AG08396 (cell line): Measurements from ENCODE around the gene RTP2.
"Not testable (repeated sequence)": the region's sequence is repeated elsewhere in the genome, so short reads cannot be mapped to it uniquely, and the experiment has no call there.

Experiments
- DNase-seq: peaks from one replicate; pipeline ENCODE4 v3.0.0; 2012; ENCODE audit warnings: low spot score, mixed read lengths

The RTP2 gene

DNA sequence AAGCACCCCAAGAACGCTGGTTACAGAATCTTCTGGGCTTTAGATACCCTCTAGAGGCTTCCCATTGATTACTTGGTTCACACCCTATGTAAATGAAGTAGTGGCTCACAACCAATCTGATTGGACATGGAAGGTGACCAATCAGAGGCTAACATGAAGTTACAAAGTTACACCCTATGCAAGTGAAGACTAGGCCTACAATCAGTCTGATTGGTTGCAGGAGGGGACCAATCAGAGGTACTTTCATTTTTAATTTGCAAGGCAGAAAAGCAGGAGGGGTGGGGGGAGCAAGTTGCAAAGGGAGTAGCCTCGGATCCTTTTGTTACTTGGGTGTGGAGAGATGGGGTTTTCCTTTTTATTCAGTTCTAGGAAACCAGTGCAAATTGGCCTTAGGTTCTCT lies 11.1 kb upstream of the RTP2 start:
- DNase-seq: no peak

DNA sequence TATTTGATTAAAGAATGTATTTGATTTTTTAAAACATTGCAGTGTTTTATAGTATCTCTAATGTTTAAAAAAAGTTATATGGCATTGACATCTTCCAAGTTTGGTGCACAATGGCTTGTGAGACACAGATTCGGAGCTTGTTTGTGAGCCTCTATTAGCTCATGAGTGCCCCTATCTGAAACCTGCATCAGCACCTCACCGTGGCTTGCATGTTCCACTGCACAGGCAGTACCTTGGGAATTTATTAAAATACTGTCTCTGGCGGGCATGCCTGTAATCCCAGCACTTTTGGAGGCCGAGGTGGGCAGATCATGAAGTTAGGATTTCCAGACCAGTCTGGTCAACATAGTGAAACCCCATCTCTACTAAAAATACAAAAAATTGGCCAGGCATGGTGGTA lies 6.8 kb upstream of the RTP2 start:
- no peak for DNase-seq

DNA sequence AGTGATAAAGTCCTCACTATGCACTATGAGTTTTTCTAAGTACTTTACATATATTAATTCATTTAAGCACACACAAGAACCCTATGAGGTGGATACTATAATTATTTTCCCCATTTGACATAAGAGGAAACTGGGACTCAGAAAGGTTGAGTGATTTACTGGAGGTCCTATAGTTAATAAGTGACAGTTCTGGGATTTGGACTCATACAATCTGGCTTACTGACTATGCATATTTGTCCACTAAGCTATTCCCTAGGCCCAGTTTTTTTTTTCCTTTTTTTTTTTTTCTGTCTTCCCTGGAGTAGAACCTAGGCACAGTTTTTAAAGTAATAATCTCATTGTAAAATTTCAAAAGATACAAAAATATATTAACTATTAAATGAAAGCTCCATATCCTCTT lies 6.3 kb upstream of the RTP2 start:
- no peak for DNase-seq

DNA sequence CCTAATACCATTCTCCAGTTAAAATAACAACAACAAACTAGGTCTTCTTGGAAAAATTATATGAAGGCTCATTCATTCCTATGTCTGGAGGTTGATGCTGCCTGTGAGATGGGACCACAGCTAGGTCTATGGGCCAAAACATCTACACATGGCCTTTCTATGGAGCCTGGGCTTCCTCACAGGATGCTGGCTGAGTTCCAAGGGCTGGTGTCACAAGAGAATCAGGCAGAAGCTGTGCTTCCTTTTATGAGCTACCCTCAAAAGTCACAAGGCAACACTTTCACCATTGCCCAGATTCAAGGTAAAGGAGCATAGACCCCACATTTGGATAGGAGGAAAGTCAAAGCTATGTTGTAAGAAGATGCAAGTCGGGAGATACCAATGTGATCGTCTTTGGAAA lies 4.6 kb upstream of the RTP2 start:
- no peak for DNase-seq

DNA sequence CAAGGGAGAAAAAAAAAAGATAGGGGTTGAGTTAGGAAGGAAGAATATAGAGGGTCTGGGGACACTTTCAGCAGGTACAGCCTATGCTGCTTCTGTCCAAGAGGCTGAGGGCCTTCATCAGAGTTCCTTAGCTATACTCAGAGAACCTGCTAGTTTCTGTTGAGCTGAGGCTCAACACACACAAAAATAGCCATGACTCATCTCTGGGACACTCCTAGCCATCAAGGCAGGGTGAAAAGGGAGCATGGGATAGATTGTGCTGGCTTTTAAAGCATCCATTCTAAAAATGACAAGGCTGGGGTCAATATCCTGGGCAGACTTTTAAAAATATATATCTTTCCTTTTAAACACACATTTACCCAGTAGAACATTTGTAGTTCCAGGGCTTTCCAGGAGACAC lies 2.8 kb upstream of the RTP2 start:
- DNase-seq: peak; percentile 41

DNA sequence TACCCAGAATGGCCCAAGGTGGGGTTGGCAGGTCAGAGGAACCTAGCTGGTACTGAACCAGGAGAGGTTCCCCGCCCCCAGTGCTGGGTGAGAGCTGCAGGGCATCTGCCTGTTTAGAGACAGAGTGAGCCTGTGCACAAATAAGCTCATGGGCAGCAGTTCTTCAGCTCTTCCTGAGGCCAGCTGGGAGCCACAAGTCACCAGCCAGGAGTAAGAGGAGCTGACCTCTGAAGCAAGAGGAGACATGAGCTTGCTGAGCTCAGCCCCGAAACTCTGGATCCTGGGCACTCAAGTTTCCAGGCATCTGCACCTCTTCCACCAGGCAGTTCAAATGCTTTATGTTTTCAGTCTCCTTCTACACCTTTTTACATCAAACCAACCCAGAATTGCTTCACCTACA lies 2.1 kb downstream of the RTP2 start:
- no peak for DNase-seq

DNA sequence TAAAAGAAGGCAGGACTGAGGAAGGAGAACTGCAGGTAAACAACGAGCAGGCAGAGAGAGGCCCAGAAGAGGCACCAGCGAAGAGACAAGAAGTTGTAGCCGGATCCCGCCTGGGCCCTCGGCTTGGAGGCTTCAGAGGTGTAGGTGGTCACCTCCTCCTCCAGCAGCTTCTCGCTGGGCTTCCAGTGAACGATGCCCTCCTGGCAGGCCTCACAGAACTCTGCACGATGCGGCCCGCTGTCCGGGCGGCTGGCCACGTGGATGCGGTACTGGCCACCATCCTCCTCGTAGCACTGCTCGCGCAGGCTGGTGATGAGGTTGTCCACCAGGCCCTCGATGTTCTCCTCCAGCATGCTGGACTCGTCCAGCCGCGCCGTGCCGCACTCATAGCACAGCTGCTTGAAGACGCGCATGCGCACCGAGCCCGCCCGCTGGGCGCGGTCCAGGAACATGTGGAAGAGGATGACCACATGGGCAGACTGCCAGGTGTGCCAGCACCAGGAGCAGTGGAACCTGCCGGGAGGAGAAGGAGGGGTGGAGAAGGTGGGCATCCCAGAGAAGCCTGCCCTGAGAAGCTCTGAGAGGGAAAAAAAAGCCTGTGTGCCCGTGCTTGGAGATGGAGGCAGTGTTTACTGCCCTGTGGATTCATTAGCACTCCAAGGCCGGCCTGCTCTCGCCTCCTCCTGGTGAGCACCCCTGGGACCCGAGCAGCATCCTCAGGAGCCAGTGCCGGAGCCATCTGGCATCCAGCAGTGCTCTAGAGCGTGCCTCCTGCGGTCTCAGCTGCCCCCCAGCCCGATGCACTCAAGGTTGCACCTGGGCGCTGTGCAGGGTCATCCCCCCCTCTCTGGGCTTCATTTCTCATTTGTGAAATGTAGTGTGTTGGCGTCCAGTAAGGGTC lies 3.6 kb downstream of the RTP2 start:
- DNase-seq: no peak

DNA sequence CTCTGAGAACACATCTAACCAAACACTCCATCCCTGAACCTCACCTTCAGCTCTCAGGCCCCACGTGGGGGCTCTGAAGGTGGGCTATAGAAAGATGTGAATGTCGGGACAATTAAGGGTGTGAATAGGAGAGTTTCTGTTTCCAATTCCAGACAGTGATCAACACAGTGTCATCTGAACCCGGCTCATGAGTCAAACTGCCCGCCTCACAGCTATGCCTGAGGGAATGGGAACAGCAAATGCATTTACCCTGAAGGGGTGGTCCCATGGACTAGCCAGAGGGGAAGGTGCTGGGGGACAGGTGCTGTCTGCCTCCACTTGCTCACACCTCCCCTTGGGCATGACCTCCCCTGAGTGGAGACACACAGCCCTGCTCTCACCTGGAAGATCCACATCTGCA lies 6.3 kb downstream of the RTP2 start:
- no peak for DNase-seq

DNA sequence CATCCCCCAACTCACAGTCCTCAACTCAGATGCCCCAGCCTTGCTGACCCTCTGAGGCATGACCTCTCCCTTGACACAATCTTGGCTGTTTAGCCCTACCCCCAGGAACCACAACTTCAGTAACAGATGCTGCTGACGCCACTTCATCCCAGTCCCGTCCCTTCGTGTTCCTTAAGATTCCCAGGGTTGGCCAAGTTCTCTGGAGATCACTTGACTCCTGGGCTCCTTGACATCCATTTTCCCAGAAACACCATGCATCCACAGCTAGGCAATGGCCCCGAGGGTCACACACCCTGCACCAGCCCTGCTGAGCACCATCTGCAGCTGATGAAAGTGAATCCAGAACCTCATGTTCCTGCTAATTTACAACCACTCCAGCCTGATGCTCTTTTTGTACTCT lies 6.9 kb downstream of the RTP2 start:
- DNase-seq: no peak

DNA sequence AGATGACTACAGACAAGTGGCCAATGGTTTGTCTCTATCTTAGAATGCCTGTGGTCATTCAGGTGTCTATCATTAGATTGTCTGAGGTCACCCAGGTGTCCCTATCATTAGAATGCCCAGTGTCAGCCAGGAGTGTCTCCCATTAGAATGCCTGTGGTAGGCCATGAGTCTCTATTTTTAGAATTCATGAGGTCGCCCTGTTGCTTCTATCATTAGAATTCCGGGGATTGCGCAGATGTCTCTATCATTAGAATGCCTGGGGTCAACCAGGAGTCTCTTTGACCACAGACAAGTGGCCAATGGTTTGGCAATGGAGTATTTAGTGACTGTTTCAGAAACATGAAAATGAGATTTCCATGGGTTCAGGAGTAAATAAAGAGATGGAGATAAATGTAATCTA lies 7.6 kb downstream of the RTP2 start:
- DNase-seq: no peak

DNA sequence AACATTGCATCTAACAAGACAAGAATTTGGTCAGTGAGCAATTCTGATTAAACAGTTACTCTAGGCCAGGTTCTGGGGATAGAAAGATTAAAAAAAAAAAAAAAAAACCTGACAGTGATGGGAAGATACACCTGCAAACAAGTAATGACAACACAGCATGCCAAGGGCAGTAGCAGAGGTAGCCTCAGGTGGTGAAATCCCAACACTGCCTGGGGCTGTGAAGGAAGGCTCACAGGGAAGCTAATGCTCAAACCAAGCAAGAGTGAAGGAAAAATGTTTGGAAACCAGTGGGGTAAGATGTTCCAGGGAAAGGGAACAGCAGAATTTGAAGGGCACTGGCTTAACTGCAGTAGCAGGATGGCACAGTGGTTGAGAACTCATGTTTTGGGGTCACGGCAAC lies 8.9 kb downstream of the RTP2 start:
- no peak for DNase-seq

DNA sequence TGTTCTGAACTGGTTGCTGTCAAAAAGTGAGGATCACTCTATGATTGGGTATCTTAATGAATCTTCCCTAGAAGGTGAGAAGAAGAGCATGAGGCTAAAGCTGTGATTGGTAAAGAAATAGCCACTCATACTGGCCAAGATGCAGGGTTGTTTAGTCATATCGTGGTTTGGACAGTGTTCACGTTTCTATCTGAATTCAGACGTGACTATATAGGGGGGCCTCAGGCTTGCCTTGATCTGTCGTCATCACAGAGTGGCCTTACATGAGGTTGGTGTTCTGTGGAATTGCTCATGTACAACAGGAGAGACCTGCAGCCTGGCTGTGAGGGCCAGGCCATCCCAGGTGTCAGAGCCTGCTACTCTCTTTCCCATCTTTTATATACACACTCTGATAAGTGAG lies 12.4 kb downstream of the RTP2 start:
- DNase-seq: no peak

DNA sequence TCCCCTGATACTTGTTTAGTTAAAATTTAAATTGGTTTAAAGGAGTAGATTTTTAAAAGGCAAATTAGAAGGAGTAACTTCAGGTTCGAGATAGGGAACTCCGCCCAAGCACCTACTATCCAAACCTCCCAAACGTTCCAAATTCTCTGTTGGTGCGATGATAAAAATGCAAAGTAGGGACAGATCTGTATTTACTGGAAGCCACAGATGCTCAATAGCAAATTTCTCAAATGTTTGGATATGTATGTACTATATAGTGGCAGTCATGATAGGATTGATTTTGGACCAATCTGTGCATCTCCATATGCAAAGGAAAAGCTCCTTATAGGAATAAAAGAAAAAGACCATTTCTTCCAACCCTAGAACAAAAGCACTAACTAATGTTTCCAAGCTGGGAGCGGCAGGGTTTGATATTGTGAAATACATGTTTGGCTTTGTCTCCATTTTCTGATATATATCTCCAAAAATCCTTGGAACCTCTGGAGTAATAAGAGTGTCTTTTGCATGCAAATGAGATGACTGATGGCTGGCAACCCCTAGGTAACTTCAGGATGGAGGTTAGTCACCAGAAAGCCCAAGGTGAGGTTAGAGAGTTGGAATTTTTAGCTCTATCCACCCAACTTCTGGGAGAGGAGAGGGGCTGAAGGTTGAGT lies 15.6 kb downstream of the RTP2 start:
- DNase-seq: no peak

DNA sequence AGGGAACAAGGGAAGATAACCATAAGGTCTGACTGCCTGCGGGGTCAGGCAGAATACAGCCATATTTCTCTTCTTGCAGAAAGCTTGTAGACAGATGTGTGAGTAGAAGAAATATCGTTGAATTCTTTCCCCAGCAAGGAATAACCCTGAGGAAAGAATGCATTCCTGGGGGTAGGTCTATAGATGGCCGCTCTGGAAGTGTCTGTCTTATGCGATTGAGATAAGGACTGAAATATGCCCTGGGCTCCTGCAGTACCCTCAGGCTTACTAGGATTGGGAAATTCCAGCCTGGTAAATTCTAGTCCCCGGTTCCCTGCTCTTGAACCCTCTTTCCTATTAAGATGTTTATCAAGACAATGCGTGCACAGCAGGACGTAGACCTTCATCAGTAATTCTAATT lies 16.4 kb downstream of the RTP2 start:
- DNase-seq: no peak

DNA sequence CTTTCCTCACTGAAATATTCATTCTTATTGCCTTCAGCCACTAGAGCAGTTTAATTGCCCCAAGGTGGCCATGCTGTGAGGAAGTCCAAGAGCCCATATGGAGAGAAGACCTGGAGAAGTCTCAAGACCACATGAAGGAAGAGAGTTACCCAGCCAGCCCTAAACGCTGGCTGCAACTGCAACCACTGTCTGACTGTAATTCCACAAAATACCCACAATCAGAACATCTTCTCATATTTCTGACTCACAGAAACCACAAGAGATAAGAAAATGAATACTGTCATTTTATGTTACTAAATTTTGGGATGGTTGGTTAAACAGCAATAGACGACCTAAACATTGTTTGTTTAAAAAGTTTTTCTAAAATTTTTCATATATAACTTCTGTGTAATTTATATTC lies 17.5 kb downstream of the RTP2 start:
- no peak for DNase-seq

DNA sequence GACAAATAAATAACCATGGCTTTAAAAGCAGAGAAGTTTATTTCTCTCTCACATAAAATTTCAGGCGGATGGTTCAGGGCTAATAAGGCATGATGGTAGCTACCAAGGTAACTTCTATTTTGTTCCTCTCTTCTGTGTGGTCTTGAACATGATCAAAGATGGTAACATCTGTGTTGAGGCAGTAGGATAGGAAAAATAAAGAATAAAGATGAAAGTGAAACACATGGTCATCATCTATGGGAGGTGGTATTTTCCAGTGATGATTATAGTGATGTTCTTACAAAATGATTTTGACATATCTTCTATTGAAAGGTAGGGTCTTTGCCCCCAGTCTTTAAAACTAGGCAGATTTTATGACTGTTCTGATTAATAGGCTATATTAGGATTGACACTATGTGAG lies 17.9 kb downstream of the RTP2 start:
- DNase-seq: no peak

DNA sequence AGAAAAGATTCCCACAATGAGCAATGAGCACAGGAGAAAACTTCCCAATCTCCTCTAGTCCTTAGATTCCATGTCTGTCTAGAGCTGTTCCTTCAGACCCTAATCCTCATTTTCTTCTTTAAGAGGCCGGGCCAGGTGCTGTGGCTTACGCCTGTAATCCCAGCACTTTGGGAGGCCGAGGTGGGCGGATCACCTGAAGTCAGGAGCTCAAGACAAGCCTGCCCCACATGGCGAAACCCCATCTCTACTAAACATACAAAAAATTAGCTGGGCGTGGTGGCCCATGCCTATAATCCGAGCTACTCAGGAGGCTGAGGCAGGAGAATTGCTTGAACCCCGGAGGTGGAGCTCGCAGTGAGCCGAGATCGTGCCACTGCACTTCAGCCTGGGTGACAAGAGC lies 20.6 kb downstream of the RTP2 start:
- DNase-seq: not testable (repeated sequence)

DNA sequence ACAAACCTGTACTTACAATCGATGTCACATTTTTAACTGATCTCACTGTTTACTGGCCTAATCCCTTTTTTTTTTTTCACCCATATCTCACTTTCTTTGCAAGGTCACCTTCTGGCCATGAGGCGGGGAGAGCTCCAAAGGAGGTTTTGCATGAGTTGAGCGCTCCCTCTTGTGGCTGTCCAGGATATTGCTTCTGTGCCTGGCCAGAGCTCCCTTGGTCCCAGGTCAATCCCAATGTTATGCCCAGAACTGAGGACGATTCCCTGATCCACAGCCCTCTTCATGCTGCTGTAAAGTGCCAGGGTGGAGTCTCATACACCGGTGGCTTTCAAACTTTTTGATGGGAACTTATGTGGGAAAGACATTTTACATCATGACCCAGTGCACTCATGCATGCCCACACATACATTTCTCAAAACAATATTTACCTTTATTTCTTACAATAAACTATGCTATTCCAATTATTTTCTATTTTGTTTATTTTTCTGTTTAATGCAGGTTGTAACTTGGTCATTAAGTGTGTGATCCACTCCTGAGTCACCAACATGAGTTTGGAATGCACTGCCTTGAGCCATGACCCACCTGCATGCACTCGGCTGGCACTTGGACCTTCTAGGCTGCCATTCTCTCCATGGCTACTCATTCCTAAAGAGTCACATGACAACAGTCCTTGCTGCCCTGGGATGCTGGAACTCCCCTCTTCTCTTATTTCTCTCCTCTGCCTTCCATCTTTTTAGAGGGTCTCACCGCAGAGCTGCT lies 22.5 kb downstream of the RTP2 start:
- DNase-seq: peak; percentile 82

DNA sequence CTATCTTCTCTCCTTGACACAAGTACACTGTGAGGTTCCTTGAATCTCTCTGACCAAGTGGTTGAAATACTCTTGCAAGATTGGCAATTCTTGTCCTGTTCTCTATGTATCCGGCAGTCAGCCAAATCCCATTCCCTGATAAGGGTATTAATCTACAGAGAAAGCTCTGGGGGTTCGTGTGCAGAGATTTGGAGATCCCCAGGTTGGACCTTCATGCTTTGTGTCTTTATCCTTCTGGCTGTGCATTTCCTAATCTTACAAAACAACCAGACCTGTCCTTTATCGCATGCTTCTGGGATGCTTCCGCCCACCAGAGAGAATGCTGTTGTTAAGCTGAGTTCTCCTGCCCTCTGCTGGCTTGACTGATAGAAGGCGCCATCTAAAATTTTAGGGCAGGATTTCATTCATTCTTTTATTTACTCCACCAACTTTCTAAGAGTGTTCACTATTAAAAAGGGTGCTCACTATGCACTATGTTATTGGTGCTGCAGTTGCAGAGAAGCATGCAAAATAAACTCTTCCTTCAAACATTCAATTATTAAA lies 23.6 kb downstream of the RTP2 start:
- DNase-seq: peak; percentile 66

DNA sequence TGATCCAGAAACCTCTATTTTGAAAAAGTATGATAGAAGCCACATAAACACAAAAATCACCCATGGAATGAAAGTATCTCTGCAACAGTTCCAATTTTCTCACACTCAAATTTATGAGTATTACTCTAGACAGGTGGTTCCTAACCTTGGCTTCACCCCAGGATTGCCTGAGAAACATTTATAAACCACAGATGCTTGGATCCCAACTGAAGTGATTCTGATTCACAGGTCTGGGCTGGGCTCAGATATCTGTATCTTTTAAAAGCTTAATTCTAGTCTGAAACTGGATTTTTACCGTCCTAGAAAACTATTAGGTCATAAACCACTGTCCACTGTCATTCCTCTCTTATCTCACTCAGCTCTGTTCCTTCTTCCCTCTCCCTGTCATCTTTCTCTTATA lies 24.8 kb downstream of the RTP2 start:
- DNase-seq: no peak

DNA sequence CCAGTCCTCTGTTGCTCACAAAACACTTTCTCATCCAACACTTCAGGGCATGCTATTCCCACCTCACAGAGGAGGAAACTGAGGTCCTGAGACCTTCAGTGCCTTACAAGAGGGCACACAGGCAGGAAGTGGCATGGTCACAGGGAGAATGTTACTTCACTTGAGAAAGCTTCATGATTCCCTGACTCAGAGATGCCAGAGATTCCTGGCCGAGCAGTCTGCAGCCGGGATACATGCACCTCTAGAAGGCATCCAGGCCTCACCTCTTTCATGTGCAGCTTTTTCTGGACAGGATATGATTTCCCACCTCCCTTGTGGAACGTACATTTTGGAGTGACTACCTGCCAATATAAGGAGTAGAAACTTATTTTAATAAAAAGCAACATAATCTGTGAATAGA lies 29.3 kb downstream of the RTP2 start:
- DNase-seq: peak; percentile 12

DNA sequence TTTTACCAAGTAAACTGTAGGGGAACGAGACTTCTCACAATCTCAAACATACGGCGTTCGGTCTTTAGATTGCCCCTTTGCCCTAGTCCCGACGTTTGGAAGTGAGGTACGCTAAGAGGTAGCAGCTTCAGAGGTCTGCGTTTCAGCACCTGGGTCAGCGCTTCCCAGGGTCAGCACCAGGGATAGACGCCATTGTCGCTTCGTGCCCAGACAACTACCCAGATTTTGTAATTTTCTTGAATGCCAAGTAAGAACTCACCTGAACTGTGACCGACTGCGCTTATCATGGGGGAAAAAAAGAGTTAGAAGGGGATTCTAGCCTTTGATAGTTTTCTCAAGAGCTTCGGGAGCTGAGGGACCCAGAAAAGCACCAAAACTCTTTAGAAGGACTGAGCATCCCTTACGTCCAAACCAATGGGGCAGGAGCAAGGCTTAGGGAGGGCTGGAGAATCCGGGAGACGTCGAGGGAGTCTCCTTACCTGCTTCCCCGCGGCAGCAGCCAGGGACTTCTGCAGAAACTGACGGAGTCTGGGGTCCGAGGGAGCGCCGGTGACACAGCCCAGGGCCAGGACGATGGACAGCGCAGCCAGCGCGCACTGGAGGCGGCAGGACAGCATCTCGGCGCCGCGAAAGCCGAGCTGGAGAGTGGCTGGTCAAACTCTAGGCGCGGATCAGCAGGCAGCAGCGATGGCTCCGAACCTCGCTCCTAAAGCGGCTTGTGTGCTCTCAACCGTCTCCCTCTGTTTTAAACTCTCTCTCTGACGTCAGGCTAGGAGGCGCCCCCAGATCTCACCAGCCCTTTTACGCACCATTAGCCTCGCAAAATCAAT lies 32.5 kb downstream of the RTP2 start, which contains the start of gene SST:
Gene SST, minus strand, starts transcription at position 720 of the 830 bp plus-strand sequence. Its CDS starts 103 bp downstream, at position 617.
- DNase-seq: peak; percentile 44
